Bronchial epithelial cell (primary cell): Measurements from ENCODE around the gene FTH1. TPM values are rescaled to one million over a fixed set of nuclear protein-coding genes. Genes with fewer than 3 reads are reported as not detected.
A peak's percentile ranks its signal among the peaks of the same experiment; 100 is the strongest.

Source experiments
- DNase-seq: peaks from one replicate; pipeline ENCODE4 v3.0.0-alpha.2; 2010; ENCODE audit warnings: low read depth
- FAIRE-seq: peaks from 2 replicates; lab custom pipeline; 2011; peaks lifted over from hg19 to GRCh38; lab: Jason Lieb, UNC
- H3K27me3 ChIP-seq: 2 replicates; pipeline ENCODE4 v1.5.1; 2011; ENCODE audit warnings: low read length; ENCODE audit not compliant: control insufficient read depth, insufficient read depth
- H3K36me3 ChIP-seq: 2 replicates; pipeline ENCODE4 v1.5.1; 2011; ENCODE audit warnings: low read length; ENCODE audit not compliant: control insufficient read depth, insufficient read depth
- H3K4me3 ChIP-seq: 2 replicates; pipeline ENCODE4 v1.5.1; 2011; ENCODE audit warnings: mild to moderate bottlenecking, low read depth, low read length, control low read depth
- CTCF ChIP-seq: IDR thresholded peaks from 2 replicates; pipeline ENCODE4 v1.5.1; 2011; ENCODE audit warnings: mild to moderate bottlenecking, moderate library complexity, low read length, control low read depth, inconsistent platforms; ENCODE audit not compliant: insufficient read depth, severe bottlenecking
- total RNA-seq: library from RNA; depleted of rRNA; stranded (reverse); fragments of >200 nt; gene quantifications from 2 replicates; pipeline ENCODE4 v1.2.1, GENCODE V29; 2014

Gene FTH1
- total RNA-seq, 1 donor from 2014 or later = 1,591 TPM

DNA sequence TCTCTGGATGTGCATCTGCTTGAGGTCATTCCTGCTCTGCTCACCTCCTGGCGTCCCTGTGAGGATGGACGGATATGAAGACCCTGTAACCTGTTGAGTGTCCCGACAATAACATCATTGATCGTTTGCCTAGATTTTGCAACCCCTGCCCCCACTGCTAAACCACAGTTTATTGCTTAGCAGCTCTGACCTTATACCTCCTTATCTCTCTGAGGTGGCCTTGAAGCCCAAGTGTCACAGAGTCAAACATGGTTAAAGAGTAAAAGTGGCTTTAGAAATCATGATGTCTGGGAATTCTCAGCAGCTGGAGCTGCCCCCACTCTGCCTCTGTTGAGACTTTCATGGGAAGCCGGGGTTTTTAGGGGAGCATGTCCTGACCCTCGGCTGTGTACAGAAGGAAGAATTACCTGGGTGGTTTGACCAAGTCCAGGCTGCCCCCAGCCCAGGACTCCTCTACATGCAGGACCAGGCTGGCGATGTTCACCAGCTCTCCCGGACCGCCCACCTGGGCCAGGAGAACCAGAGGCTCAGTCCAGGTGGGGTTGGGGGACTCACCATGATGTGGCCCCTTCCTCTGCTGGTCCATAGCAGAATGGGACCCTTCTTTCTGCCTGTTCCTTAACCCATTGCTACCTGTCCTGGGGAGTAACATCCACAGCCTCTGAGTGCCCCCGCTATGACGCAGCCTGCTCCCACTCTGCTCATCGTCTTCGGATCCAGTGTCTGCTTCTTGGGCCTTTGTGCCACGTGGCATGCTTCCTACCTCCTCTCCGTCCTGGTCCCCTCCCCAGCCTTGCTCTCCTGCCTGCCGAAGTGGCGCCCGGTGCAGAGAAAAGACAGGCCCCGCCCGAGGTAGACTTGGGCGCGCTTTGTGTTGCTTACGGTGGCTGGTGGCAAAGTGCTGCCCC lies 33.4 kb upstream of the FTH1 start:
- TF ChIP-seq CTCF = no peak
- no peak for FAIRE-seq
- no peak for DNase-seq

DNA sequence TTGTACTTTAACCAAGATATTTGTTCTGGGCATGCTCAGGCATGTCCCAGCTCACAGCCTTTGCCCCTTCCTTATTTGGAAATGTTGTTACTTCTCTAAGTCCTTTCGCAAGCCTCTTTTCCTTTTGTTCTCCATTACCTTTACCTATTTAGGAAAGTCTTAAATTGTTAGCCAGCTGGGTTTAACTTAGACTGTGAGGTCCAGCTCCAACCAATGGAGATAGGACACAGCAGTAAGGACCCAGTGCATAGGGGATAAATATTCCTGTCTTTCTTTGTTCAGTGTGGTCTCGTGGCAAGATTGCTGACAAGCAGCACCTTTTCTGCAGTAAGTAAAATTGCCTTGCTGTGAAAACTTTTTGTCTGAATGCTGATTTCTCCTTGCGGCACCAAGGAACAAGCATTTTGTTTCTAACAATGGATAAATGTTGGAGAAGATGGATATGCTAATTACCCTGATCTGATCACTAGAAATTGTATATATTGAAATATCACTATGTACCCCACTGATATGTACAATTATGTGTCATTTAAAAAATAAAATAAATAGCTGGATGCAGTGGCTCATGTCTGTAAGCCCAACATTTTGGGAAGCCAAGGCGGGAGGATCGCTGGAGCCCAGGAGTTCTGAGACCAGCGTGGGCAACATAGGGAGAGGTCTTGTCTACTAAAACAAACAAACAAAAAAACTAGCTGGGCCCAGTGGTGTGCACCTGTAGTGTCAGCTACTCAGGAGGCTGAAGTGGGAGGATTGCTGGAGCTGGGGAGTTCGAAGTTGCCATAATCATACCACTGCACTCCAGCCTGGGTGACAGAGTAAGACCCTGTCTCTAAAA lies 31.9 kb upstream of the FTH1 start:
- Histone ChIP-seq H3K36me3 (no peaks in the 10 kb centered on the region), H3K4me3 (no peak overlapping the region), H3K27me3 (no peaks in the 10 kb centered on the region)
- no peak for FAIRE-seq
- peak; percentile 69 for DNase-seq
- no peak for TF ChIP-seq CTCF

More for the DNA sequence above, 33.4 kb upstream of the FTH1 start:
- Histone ChIP-seq H3K36me3 (no peaks in the 10 kb centered on the region), H3K4me3 (no peak overlapping the region), H3K27me3 (no peaks in the 10 kb centered on the region)

GRCh38 chr11:61996933-61997332 lies 29.5 kb upstream of the FTH1 start:
- no peaks in the 10 kb centered on the region for H3K27me3 ChIP-seq
- TF ChIP-seq CTCF = no peak
- no peak overlapping the region for H3K4me3 ChIP-seq
- DNase-seq (no peak), FAIRE-seq (no peak)
- no peaks in the 10 kb centered on the region for H3K36me3 ChIP-seq

DNA sequence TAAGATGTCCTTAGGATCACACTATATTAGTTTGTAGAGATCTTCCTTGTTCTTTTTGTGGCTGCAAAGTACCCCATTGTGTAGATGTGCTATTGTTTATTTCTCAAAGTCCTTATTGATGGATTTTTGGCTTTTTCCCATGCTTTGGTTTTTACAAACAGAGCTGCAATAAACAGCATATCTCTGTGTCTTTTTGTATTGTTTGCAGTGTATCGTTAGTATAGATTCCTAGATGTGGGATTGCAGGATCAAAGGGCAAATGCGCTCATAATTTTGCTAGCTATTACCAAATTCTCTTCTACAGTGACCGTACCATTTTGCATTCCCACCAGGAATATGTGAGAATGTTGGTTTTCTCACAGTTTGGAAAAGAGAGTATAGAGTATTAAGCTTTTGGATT lies 27.5 kb upstream of the FTH1 start:
- TF ChIP-seq CTCF = no peak
- Histone ChIP-seq H3K36me3 (no peaks in the 10 kb centered on the region), H3K27me3 (no peaks in the 10 kb centered on the region), H3K4me3 (no peak overlapping the region)
- no peak for DNase-seq
- no peak for FAIRE-seq

DNA sequence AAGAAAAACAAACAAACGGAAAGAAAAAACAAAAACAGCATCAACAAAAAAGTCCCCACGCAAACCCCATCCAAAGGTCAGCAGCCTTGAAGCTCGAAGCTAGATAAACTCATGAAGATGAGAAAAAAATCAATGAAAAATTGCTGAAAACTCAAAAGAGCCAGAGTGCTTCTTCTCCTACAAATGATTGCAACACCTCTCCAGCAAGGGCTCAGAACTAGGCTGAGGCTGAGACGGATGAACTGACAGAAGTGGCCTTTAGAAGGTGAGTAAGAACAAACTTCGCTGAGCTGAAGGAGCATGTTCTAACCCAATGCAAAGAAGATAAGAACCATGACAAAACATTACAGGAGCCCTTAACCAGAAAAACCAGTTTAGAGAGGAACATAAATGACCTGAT lies 18.4 kb upstream of the FTH1 start:
- Histone ChIP-seq H3K27me3 (no peaks in the 10 kb centered on the region), H3K36me3 (no peaks in the 10 kb centered on the region), H3K4me3 (no peak overlapping the region)
- DNase-seq (peak; percentile 86), FAIRE-seq (no peak)
- no peak for TF ChIP-seq CTCF
